A172 (cell line): Measurements from ENCODE around the gene NMNAT1. TPM values are rescaled to one million over a fixed set of nuclear protein-coding genes. Genes with fewer than 3 reads are reported as not detected.
"Not testable (repeated sequence)": the region's sequence is repeated elsewhere in the genome, so short reads cannot be mapped to it uniquely, and the experiment has no call there.

Source experiments
- DNase-seq: peaks from one replicate; pipeline ENCODE4 v3.0.0-alpha.2; 2015; ENCODE audit warnings: low spot score
- total RNA-seq: library from RNA; depleted of rRNA; stranded (reverse); fragments of >200 nt; shearing (Covaris generic); gene quantifications from 2 replicates; pipeline ENCODE4 v1.2.3, GENCODE V29; 2014

The NMNAT1 gene
- total RNA-seq, 1 experiment from 2014 or later: 4.4 TPM

GRCh38 chr1:9920606-9921005 lies 22.7 kb upstream of the NMNAT1 start:
- DNase-seq: no peak

- DNase-seq: no peak
These were observed 20.9 kb upstream of the NMNAT1 start for GRCh38 chr1:9922342-9922741.

- DNase-seq: no peak
These were observed 16.0 kb upstream of the NMNAT1 start for GRCh38 chr1:9927259-9927658.

- no peak for DNase-seq
These were observed 13.6 kb upstream of the NMNAT1 start for GRCh38 chr1:9929431-9930385.

DNA sequence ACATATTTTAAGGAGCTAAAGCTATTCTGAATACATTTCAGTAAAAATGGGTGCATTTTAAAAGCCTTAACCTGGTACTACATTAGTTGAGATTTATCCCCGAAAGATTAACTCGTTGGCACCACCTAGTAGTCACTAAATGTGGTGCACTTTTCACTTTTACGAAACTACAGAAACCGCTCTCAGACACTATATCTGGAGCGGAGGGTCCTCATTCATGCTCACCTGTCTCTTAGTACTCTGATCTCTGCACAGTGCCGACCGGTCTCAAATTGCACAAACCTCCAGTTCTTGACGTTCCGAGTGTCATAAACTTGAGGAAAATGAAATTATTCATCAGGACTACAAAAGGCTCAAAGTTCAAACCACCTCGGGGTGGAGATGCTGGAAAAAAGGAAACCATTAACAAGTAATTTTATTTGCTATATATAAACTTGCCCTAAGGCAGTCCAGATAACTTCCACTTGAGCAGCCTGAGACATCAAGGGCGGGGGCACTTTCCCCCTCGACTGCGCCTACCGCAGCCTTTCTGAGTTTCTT lies 806 bp upstream of the NMNAT1 start:
- peak; percentile 50 for DNase-seq

GRCh38 chr1:9946315-9946714 lies 3.0 kb downstream of the NMNAT1 start:
- no peak for DNase-seq

DNA sequence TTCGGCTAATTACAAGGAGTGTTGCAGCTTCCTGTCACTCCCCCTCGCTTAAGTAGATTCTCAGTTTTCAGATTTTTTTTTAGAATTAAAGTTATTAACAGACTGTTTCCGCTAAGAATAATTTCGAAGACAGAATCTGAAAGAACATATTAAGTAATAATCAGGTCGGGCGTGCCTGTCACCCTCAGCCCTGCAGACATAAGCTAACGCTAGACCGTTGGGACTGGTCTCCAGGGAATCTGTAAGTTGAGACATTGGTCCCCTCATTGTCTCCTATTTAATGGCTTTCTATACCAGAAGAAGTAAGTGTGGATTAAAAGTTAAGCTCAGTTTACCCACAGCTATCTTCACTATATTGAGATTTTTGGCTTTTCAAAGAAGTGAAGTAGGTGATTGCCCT lies 14.5 kb downstream of the NMNAT1 start:
- no peak for DNase-seq

GRCh38 chr1:9960011-9960410 lies 16.7 kb downstream of the NMNAT1 start:
- DNase-seq: no peak

GRCh38 chr1:9960706-9961562 lies 17.7 kb downstream of the NMNAT1 start:
- peak; percentile 18 for DNase-seq

- no peak for DNase-seq
These were observed 41.0 kb downstream of the NMNAT1 start for GRCh38 chr1:9984253-9984652.

GRCh38 chr1:9985001-9985400 lies 41.7 kb downstream of the NMNAT1 start:
- no peak for DNase-seq

DNA sequence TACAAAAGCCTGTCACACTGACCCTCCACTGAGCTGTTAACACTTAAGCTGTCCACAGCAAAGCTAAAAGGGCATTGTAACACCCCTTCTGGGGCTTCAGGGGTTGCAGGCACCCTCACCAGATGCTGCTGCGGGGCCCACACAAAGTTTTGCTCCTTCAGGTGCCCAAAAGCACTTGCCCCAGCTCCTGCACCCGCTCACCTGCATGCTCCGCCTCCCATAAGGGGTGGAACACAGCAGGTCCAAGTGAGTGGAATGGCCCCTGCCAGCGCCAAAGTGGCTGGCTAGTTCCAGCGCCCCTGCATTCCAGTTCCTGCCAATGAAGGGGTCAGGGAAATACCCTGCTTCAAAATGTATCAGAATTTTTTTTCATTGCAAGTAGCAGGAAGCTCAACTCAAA lies 46.5 kb downstream of the NMNAT1 start:
- no peak for DNase-seq

GRCh38 chr1:9990944-9991343 lies 47.7 kb downstream of the NMNAT1 start:
- no peak for DNase-seq

GRCh38 chr1:9992910-9993309 lies 49.6 kb downstream of the NMNAT1 start:
- DNase-seq: no peak

DNA sequence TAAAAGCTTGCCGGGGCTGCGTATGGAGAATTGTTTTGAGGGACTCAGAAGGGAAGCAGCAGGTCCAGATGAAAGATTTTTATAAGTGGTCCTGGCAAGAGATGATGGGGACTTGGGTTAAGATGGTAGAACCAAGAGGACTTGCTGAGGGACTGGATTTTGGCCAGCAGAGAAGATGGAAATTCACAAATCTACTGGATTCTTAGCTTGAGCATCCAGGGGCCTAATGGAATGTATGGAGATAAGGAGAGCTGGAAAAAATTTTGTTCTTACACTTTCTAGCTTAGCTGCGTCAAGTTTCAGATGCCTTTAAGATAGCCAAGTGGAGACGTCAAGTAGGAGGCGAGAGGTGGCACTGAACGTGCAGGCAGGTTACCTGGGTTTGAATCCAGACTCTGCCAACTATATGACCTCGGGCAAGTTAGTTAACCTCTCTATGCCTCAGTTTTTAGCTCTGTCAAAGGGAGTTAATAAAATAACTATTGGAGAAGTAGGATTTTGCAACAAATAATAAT lies 50.3 kb downstream of the NMNAT1 start:
- DNase-seq: no peak

DNA sequence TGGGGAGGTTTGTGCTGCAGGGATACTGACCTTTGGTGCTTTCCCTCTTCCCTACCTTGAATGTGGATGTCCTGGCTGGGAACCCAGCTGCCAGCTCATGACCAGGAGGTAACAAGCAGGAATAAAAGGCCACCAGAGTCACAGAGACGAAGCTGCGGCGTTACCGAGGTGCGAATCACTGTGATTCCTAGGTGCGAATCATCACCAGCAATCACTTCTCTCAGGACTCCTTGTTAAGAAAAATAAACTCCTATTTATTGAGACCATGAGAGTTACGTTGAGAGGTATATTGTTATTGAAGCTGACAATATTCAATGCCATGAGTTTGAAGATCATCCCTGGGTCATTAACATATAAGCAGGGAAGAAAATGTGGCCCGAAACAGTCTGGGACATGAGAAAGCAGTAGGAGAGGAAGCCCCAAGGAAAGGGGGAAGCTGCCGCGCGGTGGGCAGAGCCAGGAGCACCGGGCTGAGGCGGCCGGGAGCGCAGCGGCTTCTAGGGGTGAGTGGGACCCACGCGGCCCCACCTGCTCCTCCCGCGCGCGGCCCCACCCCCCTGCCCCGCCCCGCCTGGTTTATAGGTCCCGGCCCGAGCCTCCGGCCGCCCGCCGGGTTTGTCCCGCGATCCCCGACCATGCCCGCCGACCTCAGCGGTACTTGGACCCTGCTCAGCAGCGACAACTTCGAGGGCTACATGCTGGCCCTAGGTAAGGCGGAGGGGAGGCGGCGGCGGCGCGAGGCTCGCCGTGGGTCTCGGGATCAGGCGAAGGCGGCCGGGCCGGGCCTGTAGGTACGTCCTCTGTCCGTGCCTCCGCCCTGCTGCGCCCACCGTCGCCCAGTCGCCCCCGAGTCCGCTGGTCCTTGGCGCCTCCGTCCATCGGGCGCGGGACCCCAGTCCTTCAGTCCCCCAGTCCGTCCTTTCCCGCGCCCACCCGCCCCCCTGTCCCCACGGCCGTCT lies 53.6 kb downstream of the NMNAT1 start, which contains the start of gene RBP7:
RBP7 (plus strand) TSS at position 605 of the 959 bp plus-strand sequence; CDS start at position 636, 31 bp downstream.
- DNase-seq: no peak

GRCh38 chr1:10001016-10001665 lies 57.9 kb downstream of the NMNAT1 start:
- no peak for DNase-seq

GRCh38 chr1:10005248-10005647 lies 62.0 kb downstream of the NMNAT1 start:
- DNase-seq: not testable (repeated sequence)

GRCh38 chr1:10007169-10007568 lies 63.9 kb downstream of the NMNAT1 start:
- DNase-seq: no peak

DNA sequence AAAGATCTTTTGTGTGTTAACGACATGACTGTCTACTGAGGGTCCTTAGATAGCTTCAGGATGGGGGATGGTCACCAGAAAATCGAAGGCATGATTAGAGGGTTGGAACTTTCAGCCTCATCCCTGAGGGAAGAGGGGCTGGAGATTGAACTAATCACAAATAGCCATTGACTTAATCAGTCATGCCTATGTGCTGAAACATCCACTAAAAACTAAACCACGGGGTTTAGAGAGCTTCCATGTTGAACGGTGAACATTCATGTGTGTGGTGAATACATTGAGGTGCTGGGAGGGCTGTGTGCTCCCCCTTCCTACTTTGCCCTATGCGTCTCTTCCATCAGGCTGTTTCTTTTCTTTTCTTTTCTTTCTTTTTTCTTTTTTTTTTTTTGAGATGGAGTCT lies 70.7 kb downstream of the NMNAT1 start:
- no peak for DNase-seq
